ENCODE data around the gene SCARB1.

DNA sequence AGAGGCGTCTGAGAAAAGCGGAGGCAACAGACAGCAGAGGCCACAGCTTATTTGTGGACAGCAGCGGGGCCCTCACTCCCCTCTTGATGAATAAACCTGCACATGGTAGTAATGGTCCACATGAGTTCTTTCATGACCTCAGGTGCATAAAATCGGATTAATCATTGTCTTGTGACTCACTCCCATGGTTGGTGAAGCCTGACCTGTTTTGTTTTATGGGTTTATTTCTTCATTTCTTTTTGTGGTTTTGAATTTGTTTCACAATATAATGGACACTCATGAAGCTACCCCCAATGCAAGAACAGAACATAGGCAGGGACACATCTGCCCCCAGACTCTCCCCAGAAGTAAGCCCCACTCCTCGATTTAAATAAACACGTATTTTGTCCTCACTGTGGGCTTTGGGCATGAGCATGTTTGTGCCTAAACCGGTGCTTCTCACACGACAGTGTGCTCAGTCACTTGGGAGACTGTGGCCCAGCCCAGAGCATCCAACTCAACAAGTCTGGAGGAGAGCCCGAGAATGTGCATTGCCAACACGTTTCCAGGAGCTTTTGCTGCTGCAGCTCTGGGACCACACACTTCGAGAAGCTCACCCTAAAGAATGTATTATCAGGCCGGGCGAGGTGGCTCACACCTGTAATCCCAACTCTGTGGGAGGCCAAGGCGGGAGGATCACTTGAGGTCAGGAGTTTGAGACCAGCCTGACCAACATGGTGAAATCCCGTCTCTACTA, 116.1 kb downstream of the SCARB1 start:
- TF ChIP-seq ZFP30 (CRISPR knock-in tag; IDR thresholded peaks at IDR 0.05) (no peak), OSR1 (CRISPR knock-in tag; IDR thresholded peaks at IDR 0.05) (no peak), RARB (CRISPR knock-in tag; IDR thresholded peaks at IDR 0.05) (no peak), ARNTL (CRISPR knock-in tag; IDR thresholded peaks at IDR 0.05; ENCODE audit: borderline replicate concordance, low read depth) (no peak), SNAI2 (CRISPR knock-in tag; IDR thresholded peaks at IDR 0.05) (no peak), ZNF8 (CRISPR knock-in tag; IDR thresholded peaks at IDR 0.05) (no peak), ZFP3 (CRISPR knock-in tag; IDR thresholded peaks at IDR 0.05) (no peak), BACH2 (CRISPR knock-in tag; IDR thresholded peaks at IDR 0.05; ENCODE audit: borderline replicate concordance) (no peak)
- TF ChIP-seq, protein P1, sequence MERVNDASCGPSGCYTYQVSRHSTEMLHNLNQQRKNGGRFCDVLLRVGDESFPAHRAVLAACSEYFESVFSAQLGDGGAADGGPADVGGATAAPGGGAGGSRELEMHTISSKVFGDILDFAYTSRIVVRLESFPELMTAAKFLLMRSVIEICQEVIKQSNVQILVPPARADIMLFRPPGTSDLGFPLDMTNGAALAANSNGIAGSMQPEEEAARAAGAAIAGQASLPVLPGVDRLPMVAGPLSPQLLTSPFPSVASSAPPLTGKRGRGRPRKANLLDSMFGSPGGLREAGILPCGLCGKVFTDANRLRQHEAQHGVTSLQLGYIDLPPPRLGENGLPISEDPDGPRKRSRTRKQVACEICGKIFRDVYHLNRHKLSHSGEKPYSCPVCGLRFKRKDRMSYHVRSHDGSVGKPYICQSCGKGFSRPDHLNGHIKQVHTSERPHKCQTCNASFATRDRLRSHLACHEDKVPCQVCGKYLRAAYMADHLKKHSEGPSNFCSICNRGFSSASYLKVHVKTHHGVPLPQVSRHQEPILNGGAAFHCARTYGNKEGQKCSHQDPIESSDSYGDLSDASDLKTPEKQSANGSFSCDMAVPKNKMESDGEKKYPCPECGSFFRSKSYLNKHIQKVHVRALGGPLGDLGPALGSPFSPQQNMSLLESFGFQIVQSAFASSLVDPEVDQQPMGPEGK (CRISPR knock-in tag; IDR thresholded peaks at IDR 0.05; ENCODE audit: borderline replicate concordance) = no peak
- TF ChIP-seq, protein P2, sequence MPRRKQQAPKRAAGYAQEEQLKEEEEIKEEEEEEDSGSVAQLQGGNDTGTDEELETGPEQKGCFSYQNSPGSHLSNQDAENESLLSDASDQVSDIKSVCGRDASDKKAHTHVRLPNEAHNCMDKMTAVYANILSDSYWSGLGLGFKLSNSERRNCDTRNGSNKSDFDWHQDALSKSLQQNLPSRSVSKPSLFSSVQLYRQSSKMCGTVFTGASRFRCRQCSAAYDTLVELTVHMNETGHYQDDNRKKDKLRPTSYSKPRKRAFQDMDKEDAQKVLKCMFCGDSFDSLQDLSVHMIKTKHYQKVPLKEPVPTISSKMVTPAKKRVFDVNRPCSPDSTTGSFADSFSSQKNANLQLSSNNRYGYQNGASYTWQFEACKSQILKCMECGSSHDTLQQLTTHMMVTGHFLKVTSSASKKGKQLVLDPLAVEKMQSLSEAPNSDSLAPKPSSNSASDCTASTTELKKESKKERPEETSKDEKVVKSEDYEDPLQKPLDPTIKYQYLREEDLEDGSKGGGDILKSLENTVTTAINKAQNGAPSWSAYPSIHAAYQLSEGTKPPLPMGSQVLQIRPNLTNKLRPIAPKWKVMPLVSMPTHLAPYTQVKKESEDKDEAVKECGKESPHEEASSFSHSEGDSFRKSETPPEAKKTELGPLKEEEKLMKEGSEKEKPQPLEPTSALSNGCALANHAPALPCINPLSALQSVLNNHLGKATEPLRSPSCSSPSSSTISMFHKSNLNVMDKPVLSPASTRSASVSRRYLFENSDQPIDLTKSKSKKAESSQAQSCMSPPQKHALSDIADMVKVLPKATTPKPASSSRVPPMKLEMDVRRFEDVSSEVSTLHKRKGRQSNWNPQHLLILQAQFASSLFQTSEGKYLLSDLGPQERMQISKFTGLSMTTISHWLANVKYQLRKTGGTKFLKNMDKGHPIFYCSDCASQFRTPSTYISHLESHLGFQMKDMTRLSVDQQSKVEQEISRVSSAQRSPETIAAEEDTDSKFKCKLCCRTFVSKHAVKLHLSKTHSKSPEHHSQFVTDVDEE (CRISPR knock-in tag; IDR thresholded peaks at IDR 0.05) = no peak
- TF ChIP-seq, protein P3, sequence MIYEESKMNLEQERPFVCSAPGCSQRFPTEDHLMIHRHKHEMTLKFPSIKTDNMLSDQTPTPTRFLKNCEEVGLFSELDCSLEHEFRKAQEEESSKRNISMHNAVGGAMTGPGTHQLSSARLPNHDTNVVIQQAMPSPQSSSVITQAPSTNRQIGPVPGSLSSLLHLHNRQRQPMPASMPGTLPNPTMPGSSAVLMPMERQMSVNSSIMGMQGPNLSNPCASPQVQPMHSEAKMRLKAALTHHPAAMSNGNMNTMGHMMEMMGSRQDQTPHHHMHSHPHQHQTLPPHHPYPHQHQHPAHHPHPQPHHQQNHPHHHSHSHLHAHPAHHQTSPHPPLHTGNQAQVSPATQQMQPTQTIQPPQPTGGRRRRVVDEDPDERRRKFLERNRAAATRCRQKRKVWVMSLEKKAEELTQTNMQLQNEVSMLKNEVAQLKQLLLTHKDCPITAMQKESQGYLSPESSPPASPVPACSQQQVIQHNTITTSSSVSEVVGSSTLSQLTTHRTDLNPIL (CRISPR knock-in tag; IDR thresholded peaks at IDR 0.05; ENCODE audit: low read depth) = no peak
- TF ChIP-seq, protein P4, sequence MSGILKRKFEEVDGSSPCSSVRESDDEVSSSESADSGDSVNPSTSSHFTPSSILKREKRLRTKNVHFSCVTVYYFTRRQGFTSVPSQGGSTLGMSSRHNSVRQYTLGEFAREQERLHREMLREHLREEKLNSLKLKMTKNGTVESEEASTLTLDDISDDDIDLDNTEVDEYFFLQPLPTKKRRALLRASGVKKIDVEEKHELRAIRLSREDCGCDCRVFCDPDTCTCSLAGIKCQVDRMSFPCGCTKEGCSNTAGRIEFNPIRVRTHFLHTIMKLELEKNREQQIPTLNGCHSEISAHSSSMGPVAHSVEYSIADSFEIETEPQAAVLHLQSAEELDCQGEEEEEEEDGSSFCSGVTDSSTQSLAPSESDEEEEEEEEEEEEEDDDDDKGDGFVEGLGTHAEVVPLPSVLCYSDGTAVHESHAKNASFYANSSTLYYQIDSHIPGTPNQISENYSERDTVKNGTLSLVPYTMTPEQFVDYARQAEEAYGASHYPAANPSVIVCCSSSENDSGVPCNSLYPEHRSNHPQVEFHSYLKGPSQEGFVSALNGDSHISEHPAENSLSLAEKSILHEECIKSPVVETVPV (CRISPR knock-in tag; IDR thresholded peaks at IDR 0.05) = no peak
- TF ChIP-seq, protein P5, sequence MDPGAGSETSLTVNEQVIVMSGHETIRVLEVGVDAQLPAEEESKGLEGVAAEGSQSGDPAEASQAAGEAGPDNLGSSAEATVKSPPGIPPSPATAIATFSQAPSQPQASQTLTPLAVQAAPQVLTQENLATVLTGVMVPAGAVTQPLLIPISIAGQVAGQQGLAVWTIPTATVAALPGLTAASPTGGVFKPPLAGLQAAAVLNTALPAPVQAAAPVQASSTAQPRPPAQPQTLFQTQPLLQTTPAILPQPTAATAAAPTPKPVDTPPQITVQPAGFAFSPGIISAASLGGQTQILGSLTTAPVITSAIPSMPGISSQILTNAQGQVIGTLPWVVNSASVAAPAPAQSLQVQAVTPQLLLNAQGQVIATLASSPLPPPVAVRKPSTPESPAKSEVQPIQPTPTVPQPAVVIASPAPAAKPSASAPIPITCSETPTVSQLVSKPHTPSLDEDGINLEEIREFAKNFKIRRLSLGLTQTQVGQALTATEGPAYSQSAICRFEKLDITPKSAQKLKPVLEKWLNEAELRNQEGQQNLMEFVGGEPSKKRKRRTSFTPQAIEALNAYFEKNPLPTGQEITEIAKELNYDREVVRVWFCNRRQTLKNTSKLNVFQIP (CRISPR knock-in tag; IDR thresholded peaks at IDR 0.05; ENCODE audit: borderline replicate concordance, low read depth) = no peak
